ENCODE data around the gene CIDEB. TPM values are rescaled to one million over a fixed set of nuclear protein-coding genes. Genes with fewer than 3 reads are reported as not detected.

Gene CIDEB
- total and polyA plus RNA-seq, 2 of the 8 experiments (the other 6 are each of a cell fraction or from before 2014, with no cell fraction given): 0.11 TPM; not detected in 1

DNA sequence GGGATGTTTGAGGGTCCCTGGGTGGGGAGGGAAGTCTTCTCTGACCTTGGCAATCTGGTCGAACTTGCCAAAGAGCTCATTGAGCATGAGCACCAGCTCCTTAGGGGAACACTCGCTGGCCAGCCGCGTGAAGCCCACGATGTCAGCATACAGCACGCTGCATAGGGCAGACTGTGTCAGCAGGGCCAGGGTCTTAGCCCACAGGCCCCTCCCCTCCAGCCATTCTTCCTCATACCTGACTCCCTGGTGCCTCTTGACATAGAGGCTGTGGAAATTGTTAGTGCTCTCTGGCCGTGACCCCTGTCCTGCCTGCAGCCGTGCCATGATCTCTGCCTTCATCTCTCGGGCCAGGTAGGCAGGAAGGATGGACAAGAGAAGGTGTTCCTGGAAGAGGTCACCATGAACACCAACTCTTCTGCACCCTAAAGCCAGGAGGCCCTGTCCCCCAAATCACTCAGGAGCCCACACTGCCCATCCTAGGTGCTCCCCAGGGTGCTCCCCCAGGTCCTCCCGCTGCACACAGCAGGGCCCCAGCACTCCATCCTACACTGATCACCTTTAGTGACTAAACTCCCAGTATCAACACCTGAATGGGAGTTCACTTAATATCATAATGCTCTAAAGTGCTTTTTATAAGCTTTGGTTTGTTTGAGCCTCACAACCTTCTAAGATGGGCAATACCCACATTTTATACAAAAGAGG is 23.3 kb upstream of the CIDEB start:
- Histone ChIP-seq H4K8ac (ENCODE audit: extremely low read depth, insufficient read depth, low read length) (no peak overlapping the region; the same call in 1 of the 2 replicates), H3K79me2 (ENCODE audit: control insufficient read depth in 1 of 2, insufficient read depth in 2 of 2, low read length in 2 of 2) (no peaks in the 10 kb centered on the region), H4K5ac (ENCODE audit: insufficient read length, low read depth, low read length) (no peak overlapping the region), H2BK20ac (ENCODE audit: low read length) (no peak overlapping the region), H3K56ac (replicated peaks; ENCODE audit: insufficient read length, low read depth, low read length) (no peak overlapping the region), H3K79me1 (ENCODE audit: low read depth, low read length) (no peaks in the 10 kb centered on the region), H3K36me3 (ENCODE audit: control insufficient read depth in 2 of 4, insufficient read depth in 4 of 4, low read length in 3 of 4) (no peaks in the 10 kb centered on the region), H3K4me2 (ENCODE audit: insufficient read depth in 1 of 2, low read depth in 2 of 2, low read length in 2 of 2) (no peak overlapping the region; a peak in 1 of 4 replicates), H3K27ac (ENCODE audit: low read depth, low read length) (no peak overlapping the region), H3K23ac (ENCODE audit: insufficient read length) (no peak overlapping the region), H3K9me3 (ENCODE audit: insufficient read depth in 2 of 2, low read depth in 1 of 2, low read length in 1 of 2) (no peaks in the 10 kb centered on the region), H3K18ac (ENCODE audit: extremely low read depth, low read length) (no peak overlapping the region), H3K9ac (replicated peaks in 1 of 4; ENCODE audit: extremely low read depth in 1 of 4, low read depth in 3 of 4, low read length in 3 of 4) (no peak overlapping the region), H3K4ac (replicated peaks; ENCODE audit: insufficient read length, low read depth, low read length) (no peak overlapping the region), H2AK5ac (ENCODE audit: low read depth, low read length) (no peak overlapping the region), H2BK120ac (replicated peaks; ENCODE audit: low read depth, low read length) (no peak overlapping the region), H3K4me1 (replicated peaks in 1 of 4; ENCODE audit: control insufficient read depth in 3 of 4, insufficient read depth in 4 of 4, low read length in 3 of 4) (peaks cover 0 to 16% (median 9%) of the 10 kb centered on the region in 4 experiments; a peak in 5 of 7 replicates), H4K91ac (replicated peaks; ENCODE audit: insufficient read length, low read length) (no peak overlapping the region), H2BK15ac (ENCODE audit: low read length) (no peak overlapping the region), H4K20me1 (replicated peaks in 1 of 2; ENCODE audit: control insufficient read depth in 1 of 2, insufficient read depth in 2 of 2, low read length in 2 of 2) (peaks cover 0 to 2% of the 10 kb centered on the region in 2 experiments), H3K4me3 (ENCODE audit: extremely low read depth in 1 of 4, insufficient read depth in 2 of 4, low read depth in 3 of 4, low read length in 4 of 4) (0 out of 8 replicates have a peak overlapping the region, but pooled peaks of 1 of the 4 experiments have one; percentile 62), H3K23me2 (ENCODE audit: low read depth, low read length) (peaks cover 18% of the 10 kb centered on the region), H3K27me3 (replicated peaks in 1 of 4; ENCODE audit: control insufficient read depth in 3 of 4, extremely low read depth in 1 of 4, insufficient read depth in 3 of 4, low read length in 3 of 4) (peaks cover 30 to 72% (median 46%) of the 10 kb centered on the region in 4 experiments), H3K14ac (ENCODE audit: insufficient read length) (no peak overlapping the region), H2AFZ (ENCODE audit: low read length) (no peak overlapping the region), H2BK12ac (ENCODE audit: low read depth, low read length) (no peak overlapping the region), H2BK5ac (ENCODE audit: low read depth, low read length) (no peak overlapping the region)
- FAIRE-seq: no peak
- ChIA-PET CTCF (ENCODE audit: partially characterized antibody) (interaction anchor here (0.7 to 27.8 kb wide), 16 partner anchors 9 to 123 kb away, joined by 3 to 664 read pairs (median 13); partner anchors contain the start of genes CBLN3, CIDEB, KHNYN and LTB4R), POLR2A (ENCODE audit: partially characterized antibody) (interaction anchor here (1.2 to 5.8 kb wide), 4 partner anchors 15 to 111 kb away, joined by 3 to 46 read pairs (median 3); partner anchors contain the start of genes CBLN3 and KHNYN)
- no peak for DNase-seq (ENCODE audit: low read depth in 1 of 2, low spot score in 2 of 2)
- WGBS, 2 experiments (ENCODE audit: extremely low coverage in 1 of 2, insufficient coverage in 1 of 2, insufficient read length in 1 of 2, insufficient replicate concordance in 2 of 2, low coverage in 1 of 2, low lambda C conversion rate in 2 of 2, missing lambda C conversion rate in 1 of 2): 84% methylated on average over 10 of the region's 10 CpGs; no CpG with 5 or more reads in 1 of the 2 experiments
- TF ChIP-seq NRF1 (IDR thresholded peaks at IDR 0.05; ENCODE audit: low read depth, low read length): no peak
